Astrocyte (in vitro differentiated cells and primary cell): Measurements from ENCODE around the gene LRIT2. TPM values are rescaled to one million over a fixed set of nuclear protein-coding genes. Genes with fewer than 3 reads are reported as not detected.

Source experiments
- DNase-seq: peaks from one replicate; pipeline ENCODE4 v3.0.0-alpha.2; 2010; ENCODE audit warnings: low read depth
- FAIRE-seq: peaks from 2 replicates; lab custom pipeline; 2011; peaks lifted over from hg19 to GRCh38; lab: Jason Lieb, UNC
- H2AFZ ChIP-seq: 2 replicates; pipeline ENCODE4 v1.6.0; 2012; ENCODE audit warnings: low read depth, low read length, inconsistent platforms
- H3K27ac ChIP-seq: 2 replicates; pipeline ENCODE4 v1.5.1; 2011; ENCODE audit warnings: low read depth, low read length, inconsistent platforms
- H3K27me3 ChIP-seq: 2 replicates; pipeline ENCODE4 v1.6.0; 2011; ENCODE audit warnings: low read length, inconsistent platforms; ENCODE audit not compliant: insufficient read depth
- H3K36me3 ChIP-seq: 2 replicates; pipeline ENCODE4 v1.5.1; 2011; ENCODE audit warnings: low read length, inconsistent platforms; ENCODE audit not compliant: insufficient read depth
- H3K4me1 ChIP-seq: 2 replicates; pipeline ENCODE4 v1.5.1; 2011; ENCODE audit warnings: low read length, inconsistent platforms; ENCODE audit not compliant: insufficient read depth
- H3K4me2 ChIP-seq: 2 replicates; pipeline ENCODE4 v1.6.0; 2012; ENCODE audit warnings: low read length, inconsistent platforms
- H3K4me3 ChIP-seq: 2 replicates; pipeline ENCODE4 v1.5.1; 2011; ENCODE audit warnings: low read depth, mild to moderate bottlenecking, low read length, inconsistent platforms; ENCODE audit not compliant: insufficient read depth
- H3K79me2 ChIP-seq: 2 replicates; pipeline ENCODE4 v1.6.0; 2012; ENCODE audit warnings: mild to moderate bottlenecking, low read length, inconsistent platforms; ENCODE audit not compliant: insufficient read depth
- H3K9ac ChIP-seq: 2 replicates; pipeline ENCODE4 v1.6.0; 2012; ENCODE audit warnings: mild to moderate bottlenecking, low read length, inconsistent platforms
- H3K9me3 ChIP-seq: 2 replicates; pipeline ENCODE4 v1.5.1; 2012; ENCODE audit warnings: low read depth, mild to moderate bottlenecking, low read length, inconsistent platforms; ENCODE audit not compliant: insufficient read depth
- H4K20me1 ChIP-seq: 2 replicates; pipeline ENCODE4 v1.6.0; 2012; ENCODE audit warnings: low read length, inconsistent platforms; ENCODE audit not compliant: insufficient read depth
- H3K27ac Mint-ChIP-seq: one replicate; pipeline ENCODE4 v1.8.0; 2021; ENCODE audit warnings: mild to moderate bottlenecking, mixed read lengths; ENCODE audit not compliant: unreplicated experiment
- H3K27me3 Mint-ChIP-seq: one replicate; pipeline ENCODE4 v1.8.0; 2021; ENCODE audit warnings: low read depth, mixed read lengths; ENCODE audit not compliant: unreplicated experiment
- H3K36me3 Mint-ChIP-seq: one replicate; pipeline ENCODE4 v1.8.0; 2021; ENCODE audit warnings: low read depth, mixed read lengths; ENCODE audit not compliant: unreplicated experiment
- H3K4me1 Mint-ChIP-seq: one replicate; pipeline ENCODE4 v1.8.0; 2021; ENCODE audit warnings: low read depth, mixed read lengths; ENCODE audit not compliant: unreplicated experiment
- H3K4me3 Mint-ChIP-seq: one replicate; pipeline ENCODE4 v1.8.0; 2021; ENCODE audit warnings: mild to moderate bottlenecking, moderate library complexity, mixed read lengths; ENCODE audit not compliant: unreplicated experiment
- H3K9me3 Mint-ChIP-seq: one replicate; pipeline ENCODE4 v1.8.0; 2021; ENCODE audit warnings: mild to moderate bottlenecking, mixed read lengths; ENCODE audit not compliant: unreplicated experiment
- EZH2 ChIP-seq: IDR thresholded peaks from 2 replicates; pipeline ENCODE4 v1.6.1; 2012; ENCODE audit warnings: mild to moderate bottlenecking, low read length, inconsistent platforms; ENCODE audit not compliant: insufficient read depth
- total RNA-seq: library from RNA; stranded (reverse); gene quantifications from 2 replicates; pipeline ENCODE4 v1.2.1, GENCODE V29; 2021
- TF ChIP-seq, protein P1 (sequence below): IDR thresholded peaks from 2 replicates; pipeline ENCODE4 v1.5.1; 2011; ENCODE audit warnings: low read depth, mild to moderate bottlenecking, inconsistent platforms, low read length, moderate library complexity; ENCODE audit not compliant: insufficient read depth

Gene LRIT2
- total RNA-seq, 1 donor from 2014 or later: not detected

DNA sequence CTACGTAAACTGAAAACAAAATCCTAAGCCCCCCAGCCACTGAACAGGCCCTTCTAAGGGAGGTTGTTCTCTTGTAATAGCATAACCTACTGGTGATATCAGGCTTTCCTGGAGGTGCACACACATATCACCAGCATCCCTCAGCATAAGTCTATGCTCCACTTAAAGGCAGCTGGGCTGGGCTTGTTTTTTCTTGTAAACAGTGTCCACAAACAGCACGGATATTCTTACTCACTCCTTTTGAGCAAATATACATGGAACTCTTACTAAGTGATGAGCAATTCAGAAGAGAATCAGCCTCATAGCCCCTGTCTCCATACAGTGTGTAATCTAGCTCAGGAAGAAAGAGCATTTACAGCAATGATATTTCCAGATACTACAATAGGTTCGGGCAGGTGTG, 13.6 kb upstream of the LRIT2 start:
- H3K4me1 Mint-ChIP-seq: no peaks in the 10 kb centered on the region
- Histone ChIP-seq H3K27ac (no peak overlapping the region), H3K36me3 (no peaks in the 10 kb centered on the region), H3K79me2 (no peaks in the 10 kb centered on the region), H3K4me2 (no peak overlapping the region), H4K20me1 (no peaks in the 10 kb centered on the region), H3K9me3 (no peaks in the 10 kb centered on the region), H2AFZ (no peak overlapping the region), H3K4me1 (no peaks in the 10 kb centered on the region), H3K9ac (no peak overlapping the region), H3K4me3 (no peak overlapping the region), H3K27me3 (no peaks in the 10 kb centered on the region)
- peaks cover 2% of the 10 kb centered on the region for H3K9me3 Mint-ChIP-seq
- FAIRE-seq (no peak), DNase-seq (no peak)
- H3K4me3 Mint-ChIP-seq: no peak overlapping the region
- no peaks in the 10 kb centered on the region for H3K36me3 Mint-ChIP-seq
- no peak overlapping the region for H3K27ac Mint-ChIP-seq
- TF ChIP-seq, protein P1, sequence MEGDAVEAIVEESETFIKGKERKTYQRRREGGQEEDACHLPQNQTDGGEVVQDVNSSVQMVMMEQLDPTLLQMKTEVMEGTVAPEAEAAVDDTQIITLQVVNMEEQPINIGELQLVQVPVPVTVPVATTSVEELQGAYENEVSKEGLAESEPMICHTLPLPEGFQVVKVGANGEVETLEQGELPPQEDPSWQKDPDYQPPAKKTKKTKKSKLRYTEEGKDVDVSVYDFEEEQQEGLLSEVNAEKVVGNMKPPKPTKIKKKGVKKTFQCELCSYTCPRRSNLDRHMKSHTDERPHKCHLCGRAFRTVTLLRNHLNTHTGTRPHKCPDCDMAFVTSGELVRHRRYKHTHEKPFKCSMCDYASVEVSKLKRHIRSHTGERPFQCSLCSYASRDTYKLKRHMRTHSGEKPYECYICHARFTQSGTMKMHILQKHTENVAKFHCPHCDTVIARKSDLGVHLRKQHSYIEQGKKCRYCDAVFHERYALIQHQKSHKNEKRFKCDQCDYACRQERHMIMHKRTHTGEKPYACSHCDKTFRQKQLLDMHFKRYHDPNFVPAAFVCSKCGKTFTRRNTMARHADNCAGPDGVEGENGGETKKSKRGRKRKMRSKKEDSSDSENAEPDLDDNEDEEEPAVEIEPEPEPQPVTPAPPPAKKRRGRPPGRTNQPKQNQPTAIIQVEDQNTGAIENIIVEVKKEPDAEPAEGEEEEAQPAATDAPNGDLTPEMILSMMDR: no peak
- TF ChIP-seq EZH2: no peak
- peaks cover 39% of the 10 kb centered on the region for H3K27me3 Mint-ChIP-seq

GRCh38 chr10:84237199-84238051, 12.1 kb upstream of the LRIT2 start:
- Mint-ChIP-seq H3K4me3 (no peak overlapping the region), H3K27me3 (peaks cover 41% of the 10 kb centered on the region), H3K36me3 (no peaks in the 10 kb centered on the region), H3K9me3 (peaks cover 2% of the 10 kb centered on the region), H3K27ac (no peak overlapping the region), H3K4me1 (no peaks in the 10 kb centered on the region)
- no peak overlapping the region for H3K27ac ChIP-seq
- H3K9ac ChIP-seq: no peak overlapping the region
- no peak for DNase-seq
- no peak overlapping the region for H3K4me2 ChIP-seq
- no peaks in the 10 kb centered on the region for H3K4me1 ChIP-seq
- H3K79me2 ChIP-seq: no peaks in the 10 kb centered on the region
- no peaks in the 10 kb centered on the region for H4K20me1 ChIP-seq
- no peaks in the 10 kb centered on the region for H3K27me3 ChIP-seq
- H2AFZ ChIP-seq: no peak overlapping the region
- H3K9me3 ChIP-seq: no peaks in the 10 kb centered on the region
- TF ChIP-seq, protein P1: no peak
- no peak for TF ChIP-seq EZH2
- no peak for FAIRE-seq
- H3K4me3 ChIP-seq: no peak overlapping the region
- no peaks in the 10 kb centered on the region for H3K36me3 ChIP-seq

- no peak overlapping the region for H3K4me3 ChIP-seq
- H3K9ac ChIP-seq: no peak overlapping the region
- H3K36me3 Mint-ChIP-seq: no peaks in the 10 kb centered on the region
- H3K27me3 ChIP-seq: no peaks in the 10 kb centered on the region
- H3K4me3 Mint-ChIP-seq: no peak overlapping the region
- no peak overlapping the region for H3K27ac ChIP-seq
- peaks cover 2% of the 10 kb centered on the region for H3K9me3 Mint-ChIP-seq
- H4K20me1 ChIP-seq: no peaks in the 10 kb centered on the region
- H3K4me1 Mint-ChIP-seq: no peaks in the 10 kb centered on the region
- no peaks in the 10 kb centered on the region for H3K79me2 ChIP-seq
- H3K36me3 ChIP-seq: no peaks in the 10 kb centered on the region
- H3K4me2 ChIP-seq: no peak overlapping the region
- no peaks in the 10 kb centered on the region for H3K4me1 ChIP-seq
- no peak overlapping the region for H3K27ac Mint-ChIP-seq
- H3K9me3 ChIP-seq: no peaks in the 10 kb centered on the region
- DNase-seq (no peak), FAIRE-seq (no peak)
- H2AFZ ChIP-seq: no peak overlapping the region
- H3K27me3 Mint-ChIP-seq: peaks cover 45% of the 10 kb centered on the region
- TF ChIP-seq, protein P1: no peak
- TF ChIP-seq EZH2: no peak
Observed at GRCh38 chr10:84236807-84237198, 11.5 kb upstream of the LRIT2 start.
